NCI-H2227 treated with DMSO at 0.1 percent for 48 hours (cell line): ENCODE data around the gene CHIT1.

Experiments used
- DNase-seq: peaks from one replicate; lab custom pipeline; 2025; lab: John Stamatoyannopoulos, UW

The CHIT1 gene

DNA sequence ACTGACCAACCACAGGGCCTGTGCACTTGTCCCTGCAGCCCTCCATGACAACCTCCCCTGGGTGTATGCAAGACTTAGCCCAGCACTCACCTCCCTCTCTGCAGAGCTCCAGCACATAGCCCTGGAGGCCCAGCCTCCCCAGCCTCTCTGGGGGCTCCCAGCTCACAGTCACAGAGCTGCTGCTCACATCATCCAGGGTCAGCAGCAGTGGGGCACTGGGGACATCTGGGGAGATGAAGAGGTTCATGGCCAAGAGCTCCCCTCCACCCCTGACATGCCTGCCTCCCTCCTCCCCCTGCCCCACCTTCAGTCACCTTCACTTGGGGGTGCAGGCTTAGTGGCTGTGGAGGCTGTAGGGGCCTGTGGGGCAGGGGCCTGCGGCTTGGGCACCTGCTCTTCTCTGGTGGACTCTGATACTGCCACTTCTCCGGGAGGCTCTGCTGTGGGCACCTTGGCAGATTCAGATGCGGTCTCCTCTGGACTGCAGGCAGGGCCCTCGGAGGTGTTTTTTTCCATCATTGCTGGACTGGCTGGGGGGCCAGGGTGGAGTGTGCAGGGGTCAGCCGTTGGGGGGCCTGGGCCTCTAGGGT lies 54.1 kb downstream of the CHIT1 start, which contains the start of gene MYBPH:
Gene MYBPH (minus strand): TSS at position 590 of the 590 bp plus-strand sequence. CDS start 71 bp downstream, at position 519.
- no peak for DNase-seq

GRCh38 chr1:203174324-203174985 lies 55.0 kb downstream of the CHIT1 start:
- DNase-seq, result no peak

DNA sequence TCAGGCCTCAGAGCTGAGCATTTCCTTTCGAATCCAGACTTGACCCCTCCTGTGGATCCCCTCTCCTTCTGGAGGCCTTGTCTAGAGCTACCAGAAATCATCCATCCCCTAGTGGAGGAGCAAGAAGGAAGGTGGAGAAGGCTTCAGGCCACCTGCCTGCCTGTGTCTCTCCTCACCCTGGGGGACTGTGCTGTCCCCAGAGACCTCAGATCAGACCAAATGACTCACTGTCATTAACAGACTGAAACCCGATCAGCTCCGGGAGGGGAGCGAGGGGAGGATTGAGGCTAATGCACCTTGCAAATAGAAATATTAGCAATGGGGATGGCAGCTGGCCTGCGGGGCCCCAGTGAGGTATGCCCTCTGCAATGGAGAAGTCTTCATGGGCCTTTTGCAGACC lies 55.9 kb downstream of the CHIT1 start:
- DNase-seq, result no peak

GRCh38 chr1:203173011-203173555 lies 56.4 kb downstream of the CHIT1 start:
- no peak for DNase-seq

GRCh38 chr1:203172184-203173010 lies 57.1 kb downstream of the CHIT1 start:
- no peak for DNase-seq

DNA sequence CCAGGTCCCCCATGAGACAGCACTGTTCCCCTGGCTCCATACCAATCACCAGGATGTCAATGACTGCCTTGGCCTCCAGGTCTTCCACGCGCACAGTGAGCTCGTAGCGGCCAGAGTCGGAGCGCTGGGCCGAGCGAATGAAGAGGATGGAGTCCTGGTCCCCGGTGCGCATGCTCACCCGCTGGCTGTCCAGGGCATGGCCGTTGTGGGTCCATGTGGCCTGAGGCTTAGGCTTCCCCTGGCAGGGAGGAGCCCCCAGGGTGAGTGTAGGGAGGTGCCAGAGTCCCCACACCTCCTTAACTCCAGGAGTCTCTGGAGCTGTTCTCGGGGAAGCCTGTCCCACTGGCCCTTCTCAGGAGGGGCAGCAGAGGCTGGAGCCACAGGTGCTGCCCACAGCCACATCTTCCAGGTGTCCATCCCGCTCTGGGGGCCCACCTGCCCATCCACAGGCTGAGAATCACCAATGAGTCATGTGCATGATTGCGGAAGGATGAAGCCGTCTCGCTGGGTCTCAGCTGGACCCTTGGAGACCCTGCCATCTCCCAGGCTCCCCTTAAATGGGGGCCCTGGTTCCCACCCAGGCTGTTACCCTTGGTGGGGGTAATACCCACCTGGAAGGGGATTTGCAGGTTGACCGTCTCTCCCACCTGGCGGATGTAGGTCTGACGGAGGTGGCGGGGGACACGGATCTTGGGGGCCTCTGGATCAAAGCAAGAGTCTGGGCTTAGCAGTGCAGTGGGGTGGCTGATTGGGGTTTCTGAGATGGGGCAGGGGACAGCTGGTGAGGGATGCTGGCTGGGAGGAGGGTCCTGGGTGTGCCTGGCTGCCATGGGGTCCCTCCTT lies 57.9 kb downstream of the CHIT1 start:
- DNase-seq, result no peak

GRCh38 chr1:203170625-203171330 lies 58.7 kb downstream of the CHIT1 start:
- no peak for DNase-seq

- DNase-seq, result no peak
Observed at GRCh38 chr1:203169770-203170520, 59.5 kb downstream of the CHIT1 start.

DNA sequence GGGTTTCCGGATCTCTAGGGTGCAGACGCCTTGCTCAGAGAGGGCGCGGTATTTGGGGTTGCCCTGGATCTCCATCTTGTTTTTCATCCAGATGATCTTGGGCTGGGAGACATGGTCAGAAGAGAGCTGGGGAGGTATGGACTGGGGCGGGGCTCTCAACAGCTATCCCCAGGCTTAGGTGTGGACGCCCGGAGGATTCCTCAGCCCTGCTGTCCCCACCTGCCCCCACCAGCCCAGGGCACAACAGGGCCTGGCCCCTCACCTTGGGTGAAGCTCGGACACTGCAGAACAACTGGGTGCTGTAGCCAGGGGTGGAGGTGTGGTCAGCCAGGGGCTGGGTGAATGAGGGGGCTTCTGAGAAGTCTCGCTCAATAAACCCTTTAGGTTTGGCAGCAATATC lies 60.5 kb downstream of the CHIT1 start:
- no peak for DNase-seq

- no peak for DNase-seq
Observed at GRCh38 chr1:203168256-203168786, 61.2 kb downstream of the CHIT1 start.

DNA sequence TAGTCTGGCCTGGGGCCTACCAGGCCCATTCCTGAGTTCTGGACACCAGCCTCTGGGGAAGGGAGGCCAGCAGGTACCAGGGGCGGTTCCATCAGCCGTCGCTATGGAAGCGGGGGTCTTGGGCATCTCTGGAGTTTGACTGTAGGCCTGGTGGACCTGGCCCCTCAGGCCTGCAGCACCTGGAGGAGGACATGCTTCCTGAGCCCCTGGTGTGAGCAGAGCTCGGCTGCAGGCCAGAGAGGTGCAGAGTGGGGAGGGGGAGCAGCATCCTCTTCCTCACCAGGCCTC lies 61.6 kb downstream of the CHIT1 start:
- DNase-seq, result no peak

- no peak for DNase-seq
Observed at GRCh38 chr1:203167026-203167912, 62.2 kb downstream of the CHIT1 start.

- no peak for DNase-seq
Observed at GRCh38 chr1:203166192-203166940, 63.1 kb downstream of the CHIT1 start.
